ENCODE measurements around the gene LGI1.

GRCh38 chr10:93749218-93749799 is 8.4 kb upstream of the LGI1 start:
- TF ChIP-seq EZH2phosphoT487 (conservative IDR thresholded peaks at IDR 0.05; ENCODE audit: low read length) (no peak), CTCF (IDR thresholded peaks at IDR 0.05; ENCODE audit: insufficient read depth, low read length, poor library complexity, severe bottlenecking) (no peak)

Data from SU-DHL-6 (cell line).